GM19467 (cell line): Measurements from ENCODE around the gene GPR155.
"Not testable (repeated sequence)": the region's sequence is repeated elsewhere in the genome, so short reads cannot be mapped to it uniquely, and the experiment has no call there.

Experiments used
- ATAC-seq: cut with Tn5 transposase; IDR thresholded peaks from one replicate; pipeline ENCODE4 v1.9.1; 2021; ENCODE audit warnings: mild to moderate bottlenecking, moderate library complexity; ENCODE audit not compliant: unreplicated experiment

GPR155 gene

GRCh38 chr2:174442546-174443510 lies 44.0 kb downstream of the GPR155 start:
- no peak for ATAC-seq

- no peak for ATAC-seq
Measured at GRCh38 chr2:174439950-174440349, 46.9 kb downstream of the GPR155 start.

- no peak for ATAC-seq
Measured at GRCh38 chr2:174439323-174439722, 47.5 kb downstream of the GPR155 start.

GRCh38 chr2:174438146-174438886 lies 48.5 kb downstream of the GPR155 start:
- ATAC-seq: no peak

GRCh38 chr2:174436351-174436750 lies 50.5 kb downstream of the GPR155 start:
- ATAC-seq: no peak

GRCh38 chr2:174431902-174432301 lies 54.9 kb downstream of the GPR155 start:
- no peak for ATAC-seq

DNA sequence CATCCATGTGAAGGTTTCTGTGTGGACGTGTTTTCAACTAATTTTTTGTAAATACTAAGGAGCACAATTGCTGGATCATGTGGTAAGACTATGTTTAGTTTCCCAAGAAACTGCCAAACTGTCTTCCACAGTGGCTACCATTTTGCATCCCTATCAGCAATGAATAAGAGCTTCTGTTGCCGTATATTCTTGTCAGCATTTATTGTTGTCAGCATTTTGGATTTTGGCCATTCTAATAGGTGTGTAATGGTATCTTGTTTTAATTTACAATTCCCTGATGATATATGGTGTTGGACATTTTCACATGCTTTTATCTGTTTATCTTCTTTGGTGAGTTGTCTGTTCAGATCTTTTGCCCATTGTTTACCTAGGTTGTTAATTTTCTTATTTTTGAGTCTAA lies 56.8 kb downstream of the GPR155 start:
- ATAC-seq: no peak

DNA sequence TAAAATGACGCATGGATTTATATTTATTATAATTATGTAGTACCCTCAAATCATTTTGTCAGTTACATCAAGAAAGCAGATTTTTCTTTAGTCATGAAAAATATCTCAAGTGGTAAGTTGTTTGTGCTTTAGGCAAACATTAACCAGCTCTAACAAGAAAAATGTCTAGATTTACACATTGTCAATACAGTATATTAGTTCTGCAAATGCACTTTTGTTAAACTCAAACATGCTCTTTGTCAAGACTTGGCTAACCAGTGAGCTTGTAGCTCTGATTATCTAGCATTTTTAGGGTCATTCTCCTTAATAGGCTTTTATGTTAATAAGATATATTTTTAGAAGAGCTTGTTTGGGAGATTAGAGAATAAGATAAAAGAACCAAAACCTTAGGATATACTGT lies 58.6 kb downstream of the GPR155 start:
- ATAC-seq: no peak

DNA sequence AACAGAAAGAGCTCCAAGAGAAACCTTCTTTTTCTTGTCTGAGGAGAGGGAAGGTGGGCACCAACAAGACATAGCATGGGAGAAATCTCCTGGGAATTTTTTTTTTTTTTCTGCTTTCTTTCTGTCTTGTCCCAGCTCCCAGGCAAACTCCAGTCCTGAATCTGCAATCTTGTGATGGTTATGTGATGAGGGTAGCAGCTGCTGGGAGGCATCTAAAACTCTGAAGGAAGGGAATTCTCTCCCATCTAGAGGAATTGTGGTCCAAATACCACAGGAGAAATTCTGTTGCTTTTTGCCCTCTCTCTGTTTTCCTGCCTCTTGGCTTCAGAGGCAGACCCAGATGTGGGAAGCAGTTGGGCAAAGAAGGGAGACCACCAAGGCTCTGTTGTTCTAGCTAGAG lies 74.6 kb downstream of the GPR155 start:
- no peak for ATAC-seq

- not testable (repeated sequence) for ATAC-seq
Measured at GRCh38 chr2:174410039-174410438, 76.8 kb downstream of the GPR155 start.

DNA sequence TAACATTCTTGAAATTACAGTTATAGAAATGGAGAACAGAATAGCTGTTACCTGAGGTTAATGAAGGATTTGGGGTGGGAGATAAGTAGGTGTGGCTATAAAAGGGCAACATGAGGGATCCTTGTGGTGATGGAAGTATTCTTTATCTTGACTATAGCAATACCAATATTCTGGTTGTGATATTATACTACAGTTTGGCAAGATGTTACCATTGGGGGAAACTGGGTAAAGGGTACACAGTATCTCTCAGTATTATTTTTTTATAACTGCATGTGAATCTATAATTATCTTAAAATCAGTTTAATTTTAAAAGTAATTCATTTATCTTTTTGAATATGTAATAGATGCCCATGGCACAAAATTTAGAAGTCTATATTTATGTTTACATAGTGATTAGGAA lies 83.2 kb downstream of the GPR155 start:
- no peak for ATAC-seq

GRCh38 chr2:174400853-174401252 lies 86.0 kb downstream of the GPR155 start:
- no peak for ATAC-seq

DNA sequence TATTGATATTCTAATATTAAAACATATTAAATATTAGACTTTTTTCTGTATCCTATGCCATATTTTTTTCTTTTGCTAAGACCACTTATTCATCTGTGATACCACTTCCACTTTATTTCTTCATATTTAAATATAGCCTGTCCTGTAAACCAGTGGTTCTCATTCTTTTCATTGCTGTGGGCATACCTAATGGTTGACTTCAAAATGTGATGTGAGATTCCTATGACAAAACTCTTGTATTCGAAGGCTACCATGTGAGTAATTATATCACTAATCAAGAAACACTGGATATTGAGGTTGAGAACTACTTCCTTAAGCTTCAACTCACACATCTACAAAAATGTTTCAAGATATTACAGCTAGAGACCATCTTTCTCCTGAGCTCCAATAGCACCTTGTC lies 87.7 kb downstream of the GPR155 start:
- no peak for ATAC-seq

DNA sequence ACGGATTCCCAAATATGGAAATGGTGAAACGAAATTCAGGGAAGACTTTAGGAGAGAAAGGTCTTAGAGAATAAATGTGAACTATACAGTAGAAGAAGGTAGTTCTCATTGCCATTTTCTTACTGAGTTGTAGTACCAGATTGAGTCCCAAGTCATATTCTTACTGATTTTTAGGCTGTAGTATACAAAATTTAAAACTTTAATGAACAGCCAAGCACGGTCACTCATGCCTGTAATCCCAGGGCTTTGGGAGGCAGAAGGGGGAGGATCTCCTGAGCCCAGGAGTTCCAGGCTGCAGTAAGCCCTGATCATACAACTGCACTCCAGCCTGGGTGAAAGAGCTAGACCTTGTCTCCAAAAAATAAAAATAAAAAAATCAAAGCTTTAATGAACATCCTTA lies 89.1 kb downstream of the GPR155 start:
- no peak for ATAC-seq

DNA sequence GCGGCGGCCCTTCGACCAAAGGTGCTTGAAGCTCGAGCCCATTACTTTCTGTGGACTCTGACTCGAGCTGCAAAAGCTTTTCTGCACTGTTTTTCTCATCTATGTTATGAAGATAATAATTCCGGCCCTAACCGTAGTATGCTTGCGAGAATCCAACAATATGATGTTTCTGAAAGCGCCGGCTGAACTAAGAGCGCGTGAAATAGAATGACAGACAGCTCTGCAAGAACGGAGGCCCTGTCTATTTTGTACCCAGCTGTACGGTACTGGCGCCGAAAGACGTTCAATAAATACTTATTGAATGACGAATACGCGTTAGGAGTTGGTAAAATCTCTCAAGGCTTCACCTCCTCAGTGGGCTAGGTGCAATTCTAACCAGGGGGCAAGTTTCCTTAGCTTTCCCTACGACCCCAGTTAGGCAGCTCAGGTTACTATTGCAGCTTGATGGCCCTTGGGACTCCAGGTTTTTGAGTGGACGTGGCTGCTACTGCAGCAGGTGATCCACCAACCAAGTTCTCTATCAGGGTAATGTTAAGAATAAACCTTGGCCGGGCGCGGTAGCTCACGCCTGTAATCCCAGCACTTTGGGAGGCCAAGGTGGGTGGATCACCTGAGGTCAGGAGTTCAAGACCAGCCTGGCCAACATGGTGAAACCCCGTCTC lies 90.7 kb downstream of the GPR155 start:
- peak; percentile 10 for ATAC-seq

DNA sequence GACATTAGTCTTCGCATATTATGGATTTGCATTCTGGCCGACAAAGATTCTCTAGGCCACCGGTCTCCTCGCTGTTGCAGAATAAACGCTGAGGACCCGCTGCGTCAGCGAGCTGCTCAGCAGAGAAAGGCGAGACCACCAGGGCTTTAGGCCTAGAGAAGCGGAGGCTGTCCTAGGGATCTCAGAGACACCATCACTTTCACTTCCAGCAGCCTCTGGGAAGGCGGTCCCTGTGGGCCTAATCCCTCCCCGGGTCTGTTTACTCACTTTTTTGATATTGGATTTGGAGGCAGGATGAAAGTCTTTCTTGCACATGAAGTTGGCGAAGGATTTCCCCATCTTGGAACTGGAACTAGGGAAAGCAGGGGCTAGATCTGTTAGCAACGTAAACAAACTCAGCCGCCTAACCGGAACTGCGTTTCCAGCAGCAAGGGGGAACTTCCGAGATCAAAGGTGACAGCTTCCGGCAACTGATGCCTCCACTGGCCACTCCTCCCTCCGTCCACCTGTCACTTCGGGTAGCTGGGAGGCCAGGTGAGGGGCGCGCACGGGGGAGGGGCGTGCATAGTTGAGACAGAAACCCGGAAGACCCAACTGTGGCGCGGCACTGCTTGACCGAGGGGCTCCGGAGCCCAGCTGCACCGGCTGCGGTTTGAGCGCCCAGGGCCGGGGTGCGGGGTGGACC lies 91.4 kb downstream of the GPR155 start, which contains the start of gene SCRN3:
Gene SCRN3 (plus strand): TSS at position 447 of the 685 bp plus-strand sequence. CDS start 2,554 bp downstream, outside the sequence.
- peak; percentile 97 for ATAC-seq

DNA sequence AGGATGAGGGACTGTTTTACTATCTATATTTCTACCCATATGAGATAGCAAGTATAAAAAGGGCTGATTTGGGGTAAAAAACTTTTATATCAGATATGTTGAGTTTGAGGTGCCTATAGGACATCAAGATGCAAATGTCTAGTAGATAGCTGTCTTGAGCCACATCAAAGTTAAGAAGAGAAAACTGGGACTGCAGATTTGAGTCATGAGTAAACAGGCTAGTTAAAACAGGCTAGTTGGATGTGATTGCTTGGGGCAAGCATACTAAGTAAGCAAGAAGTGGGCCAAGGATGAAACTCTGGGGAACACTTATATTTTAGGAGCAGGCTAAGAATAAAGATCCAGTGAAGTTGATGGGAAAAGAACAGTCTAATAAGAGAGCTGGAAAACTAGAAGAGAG lies 94.1 kb downstream of the GPR155 start:
- ATAC-seq: no peak

DNA sequence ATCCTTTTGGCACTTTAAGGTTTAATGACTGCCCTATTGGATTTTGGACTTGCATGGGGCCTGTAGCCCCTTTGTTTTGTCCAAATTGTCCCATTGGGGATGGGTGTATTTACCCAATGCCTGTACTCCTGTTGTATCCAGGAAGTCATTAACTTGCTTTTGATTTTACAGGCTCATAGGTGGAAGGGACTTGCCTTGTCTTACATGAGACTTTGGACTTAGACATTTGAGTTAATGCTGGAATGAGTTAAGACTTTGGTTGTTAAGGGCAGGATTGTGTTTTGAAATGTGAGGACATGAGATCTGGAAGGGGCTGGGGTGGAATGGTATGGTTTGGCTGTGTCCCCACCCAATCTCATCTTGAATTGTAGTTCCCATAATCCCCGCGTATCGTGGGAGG lies 96.5 kb downstream of the GPR155 start:
- not testable (repeated sequence) for ATAC-seq

DNA sequence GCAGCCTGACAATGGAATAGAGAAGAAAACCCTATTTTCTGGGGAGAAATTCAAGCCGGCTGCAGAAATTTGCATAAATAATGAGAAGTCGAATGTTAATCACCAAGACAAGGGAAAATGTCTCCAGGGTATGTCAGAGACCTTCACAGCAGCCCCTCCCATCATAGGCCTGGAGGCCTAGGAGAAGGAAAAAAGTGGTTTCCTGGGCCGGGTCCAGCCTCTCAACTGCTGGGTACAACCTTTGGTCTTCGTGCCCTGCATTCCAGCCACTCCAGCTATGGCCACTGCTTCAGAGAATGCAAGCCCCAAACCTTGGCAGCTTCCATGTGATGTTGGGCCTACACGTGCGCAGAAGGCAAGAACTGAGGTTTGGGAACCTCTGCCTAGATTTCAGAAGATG lies 97.3 kb downstream of the GPR155 start:
- ATAC-seq: no peak

GRCh38 chr2:174388706-174389105 lies 98.1 kb downstream of the GPR155 start:
- not testable (repeated sequence) for ATAC-seq

GRCh38 chr2:174385201-174385600 lies 101.6 kb downstream of the GPR155 start:
- no peak for ATAC-seq
